Kasumi-1 (cell line): Measurements from ENCODE around the gene CDKAL1.

Experiments used
- DNase-seq, 2 experiments: peaks; one replicate each; lab custom pipeline; 2025; lab: John Stamatoyannopoulos, UW

CDKAL1 gene

DNA sequence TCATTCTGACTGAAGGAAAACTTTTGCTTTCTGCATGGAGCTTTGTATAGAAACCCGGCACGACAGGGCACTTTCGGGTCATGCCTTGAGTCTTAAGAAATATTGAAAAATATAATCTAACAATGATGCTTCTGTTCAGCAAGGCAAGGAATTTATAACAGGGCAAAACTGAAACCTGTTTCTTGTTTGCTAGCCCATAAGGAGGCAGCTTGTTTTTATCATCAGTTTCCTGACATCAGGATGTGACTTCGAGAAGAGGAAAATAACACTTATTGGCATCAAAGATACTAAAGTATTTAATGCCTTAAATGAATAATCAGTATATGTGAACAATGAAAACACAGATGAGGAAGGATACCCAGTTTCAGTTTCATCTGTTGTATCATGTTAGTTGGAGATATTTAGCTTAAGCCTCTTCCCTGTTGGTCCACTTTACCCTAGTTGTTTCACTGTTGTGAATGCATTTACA is 146.5 kb downstream of the CDKAL1 start:
- DNase-seq = no peak

DNA sequence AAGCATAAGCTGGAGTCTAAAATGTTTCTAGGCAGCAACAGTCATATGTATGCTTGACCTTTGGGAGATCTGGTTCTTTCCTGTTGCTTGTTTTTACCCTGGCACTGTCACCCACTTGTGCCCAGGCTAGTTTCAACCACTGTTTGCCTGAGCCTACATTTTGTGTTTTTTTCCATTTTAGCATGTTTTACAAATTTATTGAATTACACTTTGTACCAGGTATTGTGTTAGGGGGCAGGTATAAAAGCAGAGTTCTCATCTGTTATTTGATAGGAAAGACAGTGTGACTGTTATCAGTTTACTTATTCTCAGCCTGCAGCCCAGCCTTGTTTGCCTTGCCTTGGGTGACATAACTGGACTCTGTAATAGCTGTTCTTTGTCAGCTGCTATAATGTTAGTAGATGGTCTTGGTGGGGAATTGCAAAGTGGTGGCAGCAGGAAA is 147.0 kb downstream of the CDKAL1 start:
- DNase-seq = no peak

DNA sequence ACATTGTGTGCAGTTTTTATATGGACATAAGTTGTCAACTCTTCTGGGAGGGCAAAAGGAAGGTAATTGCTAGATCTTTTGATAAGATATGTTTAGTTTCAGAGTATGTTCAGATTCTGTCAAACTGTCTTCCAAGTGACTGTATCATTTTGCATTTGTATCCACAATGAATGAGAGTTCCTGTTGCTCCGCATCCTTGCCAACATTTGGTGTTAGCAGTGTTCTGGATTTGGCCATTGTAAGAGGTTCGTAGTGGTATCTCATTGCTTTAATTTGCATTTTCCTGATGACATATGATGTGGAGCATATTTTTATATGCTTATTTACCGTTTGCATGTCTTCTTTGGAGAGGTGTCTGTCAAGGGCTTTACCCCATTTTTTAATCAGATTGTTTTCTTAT is 150.2 kb downstream of the CDKAL1 start:
- no peak for DNase-seq

DNA sequence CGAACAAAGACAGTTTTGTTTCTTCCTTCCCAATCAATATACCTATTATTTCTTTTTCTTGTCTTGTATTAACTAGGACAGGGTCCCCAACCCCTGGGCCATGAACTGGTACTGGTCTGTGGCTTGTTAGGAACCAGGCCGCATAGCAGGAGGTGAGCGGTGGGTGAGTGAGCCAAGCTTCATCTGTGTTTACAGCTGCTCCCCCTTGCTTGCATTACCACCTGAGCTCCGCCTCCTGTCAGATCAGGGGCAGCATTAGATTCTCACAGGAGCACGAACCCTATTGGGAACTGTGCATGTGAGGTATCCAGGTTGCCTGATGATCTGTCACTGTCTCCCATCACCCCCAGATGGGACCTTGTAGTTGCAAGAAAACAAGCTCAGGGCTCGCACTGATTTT is 151.9 kb downstream of the CDKAL1 start:
- no peak for DNase-seq

DNA sequence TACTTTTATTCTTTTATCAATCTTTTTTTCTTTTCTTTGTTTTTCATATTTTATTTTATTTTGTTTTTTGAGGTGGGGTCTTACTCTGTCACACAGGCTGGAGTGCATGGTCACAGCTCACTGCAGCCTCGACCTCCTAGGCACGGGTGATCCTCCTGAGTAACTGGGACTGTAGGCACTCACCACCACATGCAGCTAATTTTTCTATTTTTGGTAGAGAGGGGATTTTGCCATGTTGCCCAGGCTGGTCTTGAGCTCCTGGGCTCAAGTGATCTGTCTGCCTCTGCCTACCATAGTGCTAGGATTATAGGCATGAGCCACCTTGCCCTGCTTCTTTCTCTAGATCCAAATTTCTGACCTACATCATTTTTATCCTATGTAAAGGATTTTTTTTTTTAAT is 153.2 kb downstream of the CDKAL1 start:
- DNase-seq = no peak

DNA sequence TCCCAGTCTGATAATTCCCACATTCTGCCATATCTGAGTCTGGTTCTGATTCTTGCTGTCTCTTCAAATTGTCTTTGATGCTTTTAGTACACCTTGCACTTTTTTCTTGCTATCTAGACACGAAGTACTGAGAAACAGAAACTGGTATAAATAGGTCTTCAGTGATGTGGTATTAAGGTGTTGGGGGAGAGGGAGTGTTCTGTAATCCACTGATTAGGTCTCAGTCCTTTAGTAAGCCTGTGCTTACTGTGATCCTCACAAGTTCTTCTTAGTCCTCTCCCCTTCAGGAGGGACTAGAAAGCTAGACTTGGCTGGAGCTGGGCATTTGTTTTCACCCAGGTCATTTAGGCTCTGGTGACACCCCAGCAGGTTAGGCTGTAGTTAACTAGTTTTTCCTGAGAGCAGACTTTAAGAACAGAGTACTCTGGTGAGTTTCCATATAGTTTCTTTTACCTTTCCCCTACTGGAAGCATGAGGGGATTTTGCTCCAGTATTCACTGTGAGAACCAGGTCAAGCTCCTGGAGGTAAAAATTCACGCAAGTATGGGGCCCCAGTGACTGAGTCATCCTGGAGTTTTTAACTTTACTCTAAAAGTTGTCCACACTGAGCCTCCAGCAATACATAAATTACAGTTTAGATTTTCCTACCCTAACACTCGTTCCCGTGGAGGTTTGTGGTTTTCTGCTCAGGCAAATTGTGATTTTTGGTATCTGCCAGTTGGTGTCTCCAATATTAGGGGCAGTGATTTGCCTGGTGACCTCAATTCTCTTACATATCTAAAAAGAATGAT is 154.6 kb downstream of the CDKAL1 start:
- DNase-seq = no peak

DNA sequence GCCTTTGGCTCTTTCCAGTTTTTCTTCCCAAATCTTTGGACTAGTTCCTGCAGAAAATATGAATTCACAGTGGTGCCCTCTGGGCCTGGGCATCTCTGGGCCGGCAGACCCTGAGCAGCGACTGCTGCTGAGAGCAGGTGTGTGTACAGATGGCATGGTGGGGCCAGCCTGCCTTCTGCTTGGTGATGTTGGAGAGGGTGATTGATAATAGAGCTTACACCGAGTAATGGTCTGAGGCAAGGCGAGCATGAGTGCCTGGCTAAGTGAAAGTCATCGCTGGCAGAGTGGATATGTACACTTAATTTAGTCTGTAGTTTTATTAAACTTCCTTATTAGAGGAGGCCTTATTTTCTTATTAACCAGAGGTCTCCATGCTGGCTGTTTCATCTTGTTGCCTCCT is 156.9 kb downstream of the CDKAL1 start:
- DNase-seq = no peak

DNA sequence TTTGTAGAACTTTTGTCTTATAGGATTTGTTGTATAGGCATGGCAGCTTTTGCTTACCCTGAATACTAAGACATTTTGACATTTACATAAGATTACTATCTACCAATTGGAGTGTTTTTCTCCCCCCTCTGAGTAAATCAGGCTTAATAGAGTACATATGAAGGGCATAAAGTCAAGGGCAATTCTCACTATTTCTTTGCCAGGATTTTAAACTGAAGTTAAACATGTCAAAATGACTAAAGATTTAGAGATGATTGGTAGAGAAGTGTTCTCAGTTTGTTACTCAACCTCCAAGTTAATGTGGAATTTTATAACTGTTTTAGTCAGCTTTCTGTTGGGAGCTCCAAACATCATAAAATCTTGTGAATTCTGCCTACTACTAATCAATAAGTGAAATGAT is 157.8 kb downstream of the CDKAL1 start:
- no peak for DNase-seq

DNA sequence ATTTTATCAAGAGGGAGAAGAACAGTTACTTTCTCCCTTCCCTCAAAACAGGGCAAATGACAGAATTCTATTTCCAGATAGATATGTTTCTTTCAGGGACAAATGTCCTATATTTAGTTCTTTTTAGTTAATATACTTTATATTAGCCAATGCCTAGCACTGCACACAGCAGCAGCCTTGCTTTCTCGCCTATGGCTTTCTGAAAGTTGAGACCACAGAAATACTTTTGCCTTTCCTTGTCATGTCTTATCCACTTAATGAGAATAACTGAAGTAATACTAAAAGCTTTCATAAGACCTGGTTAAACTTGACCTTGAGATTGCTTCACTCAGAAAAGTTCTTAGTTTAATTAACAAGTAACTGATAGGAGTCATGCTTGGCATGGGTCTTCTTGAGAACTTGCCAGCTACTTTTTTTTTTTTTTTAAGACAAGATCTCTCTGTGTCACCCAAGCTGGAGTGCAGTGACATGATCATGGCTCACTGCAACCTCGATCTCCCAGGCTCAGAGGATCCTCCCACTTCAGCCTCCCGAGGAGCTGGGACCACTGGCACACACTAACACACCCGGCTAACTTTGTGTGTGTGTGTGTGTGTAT is 159.3 kb downstream of the CDKAL1 start:
- DNase-seq = no peak

DNA sequence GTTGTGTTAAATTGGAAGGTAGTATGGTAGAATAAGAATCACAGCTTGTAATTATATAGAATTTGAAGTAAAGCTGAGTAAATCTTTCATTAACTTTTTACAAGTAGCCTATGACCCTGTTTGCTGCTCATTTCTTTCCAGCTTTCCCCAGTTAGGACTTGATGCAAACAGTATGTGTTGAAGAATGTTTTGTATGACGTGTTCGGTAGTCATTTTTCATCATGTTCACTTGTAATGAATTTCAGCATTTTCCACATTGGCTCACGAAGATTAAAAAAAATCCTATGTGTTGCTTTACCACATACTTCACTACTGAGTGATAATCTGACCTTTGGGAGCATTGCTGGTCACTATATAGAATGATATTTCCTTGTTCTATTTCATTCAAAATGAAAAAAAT is 162.4 kb downstream of the CDKAL1 start:
- DNase-seq = no peak

DNA sequence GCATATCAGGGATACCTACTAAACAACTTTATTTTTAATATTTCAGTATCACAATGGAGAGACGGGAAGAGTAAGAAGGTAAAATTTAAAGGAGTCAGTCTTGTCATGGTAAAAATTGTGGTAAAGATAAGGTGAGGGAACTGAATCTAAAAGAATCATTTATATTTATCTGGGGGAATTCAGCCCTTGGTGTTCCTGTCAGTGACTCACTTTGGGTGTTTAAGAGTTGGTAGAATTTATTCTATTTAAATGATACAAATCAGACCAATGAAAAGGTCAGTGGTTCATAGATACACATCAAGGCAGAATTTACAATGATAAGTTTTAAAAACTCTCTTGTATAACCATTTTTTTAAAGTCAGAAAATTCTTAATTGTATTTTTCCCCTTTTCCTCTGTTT is 164.4 kb downstream of the CDKAL1 start:
- DNase-seq = no peak

DNA sequence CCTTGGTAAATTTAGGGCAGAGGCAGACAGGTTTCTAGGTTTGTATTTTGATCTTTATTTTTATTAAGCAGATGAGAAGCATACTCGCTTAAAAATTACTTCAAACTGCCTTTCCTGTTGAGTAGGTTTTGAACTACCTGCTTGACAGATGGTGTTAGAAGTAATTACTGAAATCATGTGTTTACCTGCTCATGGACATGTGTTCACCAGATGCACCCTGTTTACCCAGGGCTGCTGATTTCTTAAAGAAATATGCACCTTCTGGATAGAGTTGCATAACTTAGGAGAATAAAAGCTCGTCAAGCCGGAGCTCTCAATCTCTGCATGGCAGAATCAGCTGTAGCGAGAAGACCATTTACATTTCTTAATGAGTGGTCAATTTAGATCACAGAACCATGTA is 165.1 kb downstream of the CDKAL1 start:
- no peak for DNase-seq

DNA sequence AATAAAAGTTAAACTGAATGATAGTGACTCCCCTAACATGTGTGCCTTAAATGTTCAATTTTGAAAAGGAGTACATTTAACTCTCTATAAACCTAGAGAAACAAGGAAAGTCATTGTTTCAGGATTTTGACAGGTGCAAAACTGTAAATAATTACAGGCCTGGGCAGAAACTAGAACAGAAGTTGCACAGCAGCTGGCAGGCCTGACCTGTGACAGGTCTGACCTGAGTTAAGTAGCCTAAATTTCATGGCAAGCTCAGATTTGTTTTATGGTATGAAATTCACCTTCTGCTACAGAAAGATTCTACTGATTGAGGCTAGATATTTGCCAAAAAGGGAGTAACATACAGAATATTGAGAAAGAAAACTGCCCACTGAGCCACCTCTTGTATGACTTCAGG is 166.1 kb downstream of the CDKAL1 start:
- DNase-seq = no peak

DNA sequence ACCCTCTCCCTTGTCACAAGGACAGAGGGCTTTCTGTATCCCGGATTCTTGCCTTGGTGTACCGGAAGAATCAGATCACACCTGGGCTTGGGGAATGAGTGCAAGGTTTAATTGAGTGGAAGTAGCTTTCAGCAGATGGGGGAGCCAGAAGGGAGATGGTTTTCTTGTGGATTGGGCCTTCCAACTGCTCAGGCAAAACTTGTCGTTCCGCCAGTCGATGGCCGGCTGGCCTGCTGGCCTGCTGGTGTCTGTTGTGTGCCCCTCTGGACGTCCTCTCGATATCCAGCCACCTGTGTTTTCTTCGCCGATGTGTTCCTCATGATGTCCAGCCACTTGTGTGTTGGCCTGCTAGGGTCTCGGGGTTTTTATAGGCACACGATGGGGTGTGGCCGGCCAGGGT is 168.1 kb downstream of the CDKAL1 start:
- DNase-seq = no peak

DNA sequence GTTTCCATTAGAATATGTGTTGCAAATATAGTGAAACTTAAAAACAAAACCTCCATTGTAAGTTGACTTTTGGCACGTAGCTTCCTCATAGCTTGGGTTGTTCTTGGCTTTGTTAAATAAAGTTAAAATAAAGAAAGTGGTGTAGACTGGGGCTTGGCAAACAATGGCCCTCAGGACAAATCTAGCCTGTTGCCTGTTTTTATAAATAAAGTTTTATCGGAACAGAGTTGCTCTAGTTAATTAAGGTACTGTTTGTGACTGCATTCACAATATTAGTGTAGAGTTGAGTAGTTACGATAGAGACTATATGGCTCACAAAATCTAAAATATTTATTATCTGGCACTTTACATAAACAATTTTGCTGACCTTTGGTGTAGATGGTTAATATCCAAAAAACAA is 168.8 kb downstream of the CDKAL1 start:
- no peak for DNase-seq

DNA sequence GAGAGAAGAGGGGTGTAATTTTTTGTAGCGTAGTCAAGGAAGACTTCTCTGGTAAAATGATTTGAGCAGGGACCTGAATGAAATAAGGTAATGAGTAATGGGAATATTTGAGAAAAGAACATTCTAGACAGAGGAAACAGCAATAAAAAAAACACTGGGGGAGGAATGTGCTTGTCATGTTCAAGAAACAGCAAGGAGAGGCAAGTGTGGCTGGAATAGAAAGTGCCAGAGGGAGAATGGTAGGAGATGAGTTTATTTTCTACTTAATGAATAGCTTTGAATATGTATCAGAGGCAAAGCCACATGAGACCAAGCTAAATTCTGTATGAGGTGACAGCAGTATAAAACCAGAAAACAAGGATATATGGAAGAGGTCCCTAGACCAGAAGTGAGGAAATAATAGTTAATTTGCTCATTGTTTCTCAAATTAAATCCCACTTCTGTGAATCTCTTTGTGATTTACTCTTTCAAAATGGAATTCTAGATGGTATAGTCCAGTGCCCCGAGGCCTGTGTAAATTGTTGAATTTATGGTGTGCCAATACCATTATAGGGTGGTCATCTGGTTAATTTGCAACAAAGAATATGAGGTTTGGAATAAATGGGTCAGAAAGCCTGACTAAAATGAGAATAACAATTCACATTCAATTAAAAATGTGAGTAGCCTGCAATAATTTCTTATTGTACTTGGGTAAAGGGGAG is 170.2 kb downstream of the CDKAL1 start:
- DNase-seq = no peak

DNA sequence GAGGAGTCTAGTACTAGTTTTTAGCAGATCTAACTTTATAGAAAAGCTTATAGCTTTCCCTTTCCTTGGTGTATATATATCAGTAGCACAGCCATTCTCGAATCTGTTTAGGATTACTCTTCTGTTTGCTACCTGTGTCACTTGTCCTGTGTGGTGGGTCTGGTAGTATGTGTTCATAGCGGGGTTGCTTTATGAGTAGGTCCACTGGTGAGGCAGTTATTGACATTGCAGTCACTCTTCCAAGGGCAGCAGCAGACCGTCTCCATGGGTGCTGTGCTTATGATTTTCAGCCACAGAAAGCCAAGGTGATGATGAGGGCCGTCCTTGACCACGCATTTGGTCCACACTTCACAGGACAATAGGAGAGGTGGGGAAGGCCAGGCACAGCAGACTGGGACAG is 171.5 kb downstream of the CDKAL1 start:
- no peak for DNase-seq

DNA sequence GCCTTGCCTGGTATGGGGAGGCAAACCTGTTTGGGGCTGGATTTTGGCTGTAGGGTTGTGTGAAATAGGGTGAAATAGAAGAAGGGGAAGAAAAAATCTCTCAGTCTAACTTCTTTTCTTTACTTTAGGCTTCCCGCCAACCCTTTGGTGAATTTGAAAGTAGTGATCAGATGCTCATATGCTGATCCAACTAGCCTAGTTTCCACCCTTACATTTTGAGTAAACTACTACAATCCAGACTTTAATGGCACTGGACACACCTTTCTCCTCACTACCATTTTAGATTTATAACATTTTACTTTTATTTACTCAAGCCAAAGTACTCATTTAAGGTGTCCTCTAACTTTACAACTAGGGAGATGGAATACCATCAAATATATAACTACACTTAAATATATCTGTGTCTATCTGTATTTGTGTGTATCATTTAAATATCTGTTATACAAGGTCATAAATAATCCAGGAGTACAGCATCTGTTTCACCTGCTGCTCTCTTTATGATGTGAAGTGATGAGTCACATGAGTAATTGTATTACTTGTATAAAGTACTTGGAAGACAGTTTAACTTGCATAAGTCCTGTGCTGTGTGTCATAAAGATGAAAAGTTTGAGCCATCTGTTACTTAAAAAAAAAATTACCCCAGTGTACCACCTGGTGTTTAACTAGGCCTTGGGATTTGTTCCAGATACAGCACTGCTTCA is 172.1 kb downstream of the CDKAL1 start:
- DNase-seq = no peak

DNA sequence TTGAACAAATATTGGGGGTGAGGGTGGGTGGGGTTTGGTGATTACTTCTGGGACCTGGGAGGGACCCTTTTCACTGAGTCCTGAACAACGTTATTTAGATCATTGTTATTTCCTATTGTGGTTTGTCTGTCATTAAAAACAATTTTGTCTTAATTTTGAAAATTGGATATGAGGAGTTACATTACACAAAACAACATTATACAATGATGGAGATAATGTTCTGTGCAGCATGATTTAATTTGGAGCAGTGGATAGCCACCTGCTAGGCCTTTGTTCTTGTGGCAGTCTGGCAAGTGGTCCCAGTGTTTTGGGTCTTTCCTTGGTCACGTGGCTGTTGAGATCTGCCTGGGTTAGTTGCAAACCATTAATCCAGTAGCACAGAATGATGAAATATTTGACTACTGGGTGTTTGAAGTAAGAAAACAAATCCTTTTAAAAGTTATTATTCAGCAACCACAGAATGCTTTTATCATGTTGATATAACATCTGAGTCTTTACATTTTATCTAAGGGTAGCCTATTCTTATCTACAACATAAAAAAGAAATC is 172.8 kb downstream of the CDKAL1 start:
- DNase-seq = no peak

DNA sequence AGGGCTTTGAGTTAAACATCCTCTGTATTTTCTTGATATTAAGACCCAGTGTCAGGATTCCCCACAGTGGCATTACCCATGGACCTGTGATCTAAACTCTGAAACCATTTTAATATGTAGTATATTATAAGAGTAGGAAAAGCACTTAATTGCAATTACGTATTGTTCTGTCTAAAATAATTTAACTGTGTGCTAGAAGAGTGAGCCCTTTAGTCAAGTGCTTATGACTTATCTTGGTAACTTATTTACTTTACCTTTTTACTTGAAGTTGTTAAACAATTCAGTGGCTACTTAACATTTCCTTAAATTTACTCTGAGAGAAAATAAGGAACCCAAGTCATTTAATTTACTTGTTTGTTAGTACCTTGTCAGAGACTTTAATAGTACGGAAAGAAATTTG is 173.6 kb downstream of the CDKAL1 start:
- no peak for DNase-seq

DNA sequence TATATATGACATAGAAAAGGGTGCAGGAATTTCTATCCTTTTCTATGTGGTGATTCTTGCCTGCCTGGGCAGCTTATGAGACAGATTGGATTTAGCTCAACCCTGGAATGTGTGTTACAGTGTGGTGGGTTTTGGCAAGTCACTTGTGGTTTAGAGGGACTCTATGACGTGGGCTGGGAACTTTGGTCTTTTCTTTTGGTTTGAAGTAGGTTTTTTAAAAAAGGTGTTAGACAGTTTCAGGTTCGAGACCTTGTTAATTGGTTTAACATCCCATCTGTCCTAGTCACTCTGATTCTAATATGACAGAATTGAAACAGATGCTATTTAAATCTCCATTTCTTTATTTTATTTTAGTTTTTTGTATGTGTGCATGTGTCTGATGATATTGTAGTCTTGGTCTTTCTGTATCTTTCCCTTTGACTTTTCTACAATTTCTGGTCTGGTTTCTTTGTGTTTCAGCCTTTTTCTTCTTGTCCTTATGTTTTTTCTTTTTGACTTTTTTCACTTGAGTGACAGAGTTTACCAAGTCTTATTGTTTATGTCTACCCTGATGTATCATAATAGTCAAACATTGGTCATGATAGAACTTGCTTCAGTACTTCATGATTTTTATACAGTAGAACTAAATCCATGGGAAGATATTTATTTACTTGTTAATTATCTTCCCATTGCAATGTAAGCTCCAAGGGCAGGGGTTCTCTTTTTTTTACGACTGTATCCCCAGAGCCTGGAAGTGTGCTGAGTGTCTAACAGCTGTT is 174.3 kb downstream of the CDKAL1 start:
- no peak for DNase-seq

DNA sequence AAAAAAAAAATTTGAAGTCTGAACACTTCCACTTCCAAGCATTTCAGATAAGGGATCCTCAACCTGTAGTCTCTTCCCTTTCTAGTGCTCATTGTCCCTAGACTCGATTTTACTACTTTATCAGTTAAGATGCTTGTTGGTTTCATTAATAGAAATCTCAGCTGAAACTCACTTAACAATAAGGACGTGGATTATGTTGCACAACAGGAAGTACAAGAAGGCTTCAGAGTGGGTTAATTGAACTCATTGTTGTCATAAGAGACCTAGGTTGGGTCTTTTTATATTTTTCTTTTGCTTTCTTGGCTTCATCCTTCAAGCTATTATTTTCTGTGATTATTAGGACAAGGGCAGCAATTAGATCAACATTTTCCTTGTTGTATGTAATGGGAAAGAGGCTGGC is 175.2 kb downstream of the CDKAL1 start:
- DNase-seq = no peak
